Caco-2 (cell line): Measurements from ENCODE around the gene PPARG. TPM values are rescaled to one million over a fixed set of nuclear protein-coding genes. Genes with fewer than 3 reads are reported as not detected.

Experiments
- BruUV-seq: library from RNA; stranded (reverse); fragments of 400-500 nt; replicated peaks from 2 replicates; lab custom pipeline; 2021; lab: Mats Ljungman, UMichigan
- CTCF ChIA-PET: fragments of 300-600 bp; sonication (Branson Sonifier 250); formaldehyde crosslinking; loops from one replicate; lab custom pipeline; 2022; ENCODE audit warnings: antibody characterized with exemption; lab: Charles Lee
- POLR2A ChIA-PET: fragments of 300-600 bp; sonication (Branson Sonifier 250); formaldehyde crosslinking; loops from one replicate; lab custom pipeline; 2022; ENCODE audit warnings: antibody characterized with exemption; lab: Charles Lee
- DNase-seq, 2 experiments: peaks; one replicate each; pipeline versions ENCODE4 v3.0.0 to v3.0.0-alpha.2; 2020 to 2022
- H3K27me3 ChIP-seq: replicated peaks from 2 replicates; pipeline ENCODE4 v1.6.0; 2011; ENCODE audit warnings: low read length; ENCODE audit not compliant: control insufficient read depth, insufficient read depth
- H3K36me3 ChIP-seq: 2 replicates; pipeline ENCODE4 v1.5.1; 2011; ENCODE audit warnings: low read length; ENCODE audit not compliant: control insufficient read depth, insufficient read depth
- H3K4me1 ChIP-seq: fragments of 250-450 bp; sonication (Bioruptor Pico); 2 replicates; pipeline ENCODE4 v1.5.1; 2020; ENCODE audit warnings: mild to moderate bottlenecking
- H3K4me3 ChIP-seq: 2 replicates; pipeline ENCODE4 v1.5.1; 2011; ENCODE audit warnings: low read depth, mild to moderate bottlenecking, control low read depth, low read length
- H3K9me3 ChIP-seq: fragments of 250-450 bp; sonication (Bioruptor Pico); 2 replicates; pipeline ENCODE4 v1.5.1; 2020; ENCODE audit warnings: mild to moderate bottlenecking, moderate library complexity
- H3K27ac Mint-ChIP-seq: one replicate; pipeline ENCODE4 v1.8.0; 2022; ENCODE audit warnings: mixed read lengths; ENCODE audit not compliant: unreplicated experiment
- H3K27me3 Mint-ChIP-seq: one replicate; pipeline ENCODE4 v1.8.0; 2022; ENCODE audit warnings: mixed read lengths; ENCODE audit not compliant: insufficient read depth, unreplicated experiment
- H3K36me3 Mint-ChIP-seq: one replicate; pipeline ENCODE4 v1.8.0; 2022; ENCODE audit warnings: mild to moderate bottlenecking, mixed read lengths; ENCODE audit not compliant: insufficient read depth, unreplicated experiment
- H3K4me1 Mint-ChIP-seq: one replicate; pipeline ENCODE4 v1.8.0; 2022; ENCODE audit warnings: low read depth, mixed read lengths; ENCODE audit not compliant: unreplicated experiment
- H3K4me3 Mint-ChIP-seq: one replicate; pipeline ENCODE4 v1.8.0; 2022; ENCODE audit warnings: mild to moderate bottlenecking, moderate library complexity, mixed read lengths; ENCODE audit not compliant: unreplicated experiment
- H3K9me3 Mint-ChIP-seq: one replicate; pipeline ENCODE4 v1.8.0; 2022; ENCODE audit warnings: mixed read lengths; ENCODE audit not compliant: unreplicated experiment
- intact Hi-C: fragments of 100-400 bp; cut with micrococcal nuclease; formaldehyde crosslinking; loops from one replicate; pipeline ENCODE4 v1.10.0; 2022; ENCODE audit not compliant: unreplicated experiment
- total RNA-seq: library from RNA; stranded (reverse); gene quantifications from 2 replicates; pipeline ENCODE4 v1.2.3, GENCODE V29; 2022
- TF ChIP-seq, protein P1 (sequence below), 2 experiments: fragments of 200-600 bp in 1 of 2; IDR thresholded peaks; 1 replicate in 1 of 2; 2 replicates in 1 of 2; pipeline versions ENCODE4 v1.5.1 to v1.8.0; 2011 to 2022; ENCODE audit warnings: antibody characterized with exemption in 1 of 2, control low read depth in 1 of 2, inconsistent platforms in 1 of 2, low read depth in 1 of 2, low read length in 1 of 2, mild to moderate bottlenecking in 1 of 2, moderate library complexity in 1 of 2; ENCODE audit not compliant: insufficient read depth in 1 of 2, severe bottlenecking in 1 of 2, unreplicated experiment in 1 of 2

Gene PPARG
- total RNA-seq, 1 experiment from 2014 or later: 15.6 TPM

DNA sequence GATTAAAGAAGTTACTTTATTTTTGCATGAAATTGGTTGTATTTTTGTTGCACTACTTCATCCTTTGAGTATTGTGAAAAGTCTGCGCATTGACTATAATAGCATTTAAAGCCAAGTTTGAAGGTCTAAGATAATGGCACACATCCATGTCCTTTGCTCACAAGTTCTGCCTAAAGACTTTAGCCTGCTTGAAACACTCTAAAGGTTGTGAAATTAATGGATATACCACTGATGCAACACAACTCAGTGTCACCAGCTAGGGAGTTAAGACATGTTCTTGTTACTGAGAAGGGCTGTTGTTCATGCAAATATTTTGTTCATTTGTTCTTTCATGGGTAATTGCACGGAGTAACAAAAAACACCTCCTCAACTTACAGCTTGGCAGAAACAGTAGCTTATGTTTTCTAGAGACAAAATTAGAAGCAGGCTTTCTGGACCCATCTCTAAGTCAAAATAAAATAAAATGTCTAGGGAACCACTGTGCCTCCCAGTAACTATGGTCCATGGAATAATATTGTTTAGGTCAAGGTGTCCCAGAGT, 83.9 kb downstream of the PPARG start:
- no peak overlapping the region for H3K27ac Mint-ChIP-seq
- Histone ChIP-seq H3K36me3 (no peaks in the 10 kb centered on the region), H3K9me3 (no peaks in the 10 kb centered on the region), H3K4me3 (no peak overlapping the region), H3K27me3 (no peaks in the 10 kb centered on the region), H3K4me1 (0 out of 2 replicates have a peak, but pooled peaks cover 4% of the 10 kb centered on the region)
- H3K4me3 Mint-ChIP-seq: no peak overlapping the region
- TF ChIP-seq, protein P1, sequence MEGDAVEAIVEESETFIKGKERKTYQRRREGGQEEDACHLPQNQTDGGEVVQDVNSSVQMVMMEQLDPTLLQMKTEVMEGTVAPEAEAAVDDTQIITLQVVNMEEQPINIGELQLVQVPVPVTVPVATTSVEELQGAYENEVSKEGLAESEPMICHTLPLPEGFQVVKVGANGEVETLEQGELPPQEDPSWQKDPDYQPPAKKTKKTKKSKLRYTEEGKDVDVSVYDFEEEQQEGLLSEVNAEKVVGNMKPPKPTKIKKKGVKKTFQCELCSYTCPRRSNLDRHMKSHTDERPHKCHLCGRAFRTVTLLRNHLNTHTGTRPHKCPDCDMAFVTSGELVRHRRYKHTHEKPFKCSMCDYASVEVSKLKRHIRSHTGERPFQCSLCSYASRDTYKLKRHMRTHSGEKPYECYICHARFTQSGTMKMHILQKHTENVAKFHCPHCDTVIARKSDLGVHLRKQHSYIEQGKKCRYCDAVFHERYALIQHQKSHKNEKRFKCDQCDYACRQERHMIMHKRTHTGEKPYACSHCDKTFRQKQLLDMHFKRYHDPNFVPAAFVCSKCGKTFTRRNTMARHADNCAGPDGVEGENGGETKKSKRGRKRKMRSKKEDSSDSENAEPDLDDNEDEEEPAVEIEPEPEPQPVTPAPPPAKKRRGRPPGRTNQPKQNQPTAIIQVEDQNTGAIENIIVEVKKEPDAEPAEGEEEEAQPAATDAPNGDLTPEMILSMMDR (IDR thresholded peaks at IDR 0.05; ENCODE audit: insufficient read depth in 1 of 2, low read depth in 1 of 2, low read length in 1 of 2, severe bottlenecking in 1 of 2, unreplicated experiment in 1 of 2): no peak
- H3K4me1 Mint-ChIP-seq: peaks cover 17% of the 10 kb centered on the region
- ChIA-PET POLR2A (no interaction called here), CTCF (no interaction called here)
- intact Hi-C loops: no loop called here
- no peaks in the 10 kb centered on the region for H3K9me3 Mint-ChIP-seq
- DNase-seq: no peak
- no peaks in the 10 kb centered on the region for H3K27me3 Mint-ChIP-seq
- peaks cover 5% of the 10 kb centered on the region for H3K36me3 Mint-ChIP-seq
- no TSS peak for BruUV-seq

DNA sequence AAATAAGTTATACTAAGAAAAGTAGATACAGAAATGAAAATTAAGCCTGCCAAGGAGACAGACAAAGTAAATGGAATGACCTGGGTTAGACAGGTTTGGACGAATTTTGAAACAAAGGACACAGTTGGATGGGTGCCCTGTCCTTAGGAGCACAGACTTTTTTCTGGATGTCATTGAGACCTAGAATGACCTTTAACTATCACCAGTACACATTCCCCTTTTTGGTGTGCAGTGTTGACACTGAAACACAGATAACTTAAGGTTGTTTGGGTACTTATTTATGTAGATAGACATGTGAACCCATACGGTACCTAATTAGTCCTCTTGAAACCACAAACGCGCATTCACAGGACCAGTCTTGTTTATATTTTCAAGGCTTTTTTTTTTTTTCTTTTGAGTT, 86.7 kb downstream of the PPARG start:
- TF ChIP-seq, protein P1 (IDR thresholded peaks at IDR 0.05; ENCODE audit: insufficient read depth in 1 of 2, low read depth in 1 of 2, low read length in 1 of 2, severe bottlenecking in 1 of 2, unreplicated experiment in 1 of 2): no peak
- H3K27me3 ChIP-seq: no peaks in the 10 kb centered on the region
- Mint-ChIP-seq H3K9me3 (no peaks in the 10 kb centered on the region), H3K36me3 (no peaks in the 10 kb centered on the region), H3K27ac (no peak overlapping the region), H3K4me3 (no peak overlapping the region), H3K4me1 (peaks cover 6% of the 10 kb centered on the region), H3K27me3 (no peaks in the 10 kb centered on the region)
- no TSS peak for BruUV-seq
- H3K36me3 ChIP-seq: no peaks in the 10 kb centered on the region
- H3K4me3 ChIP-seq: no peak overlapping the region
- ChIA-PET POLR2A (no interaction called here), CTCF (no interaction called here)
- no peaks in the 10 kb centered on the region for H3K9me3 ChIP-seq
- intact Hi-C loops: no loop called here
- H3K4me1 ChIP-seq: no peaks in the 10 kb centered on the region
- no peak for DNase-seq

DNA sequence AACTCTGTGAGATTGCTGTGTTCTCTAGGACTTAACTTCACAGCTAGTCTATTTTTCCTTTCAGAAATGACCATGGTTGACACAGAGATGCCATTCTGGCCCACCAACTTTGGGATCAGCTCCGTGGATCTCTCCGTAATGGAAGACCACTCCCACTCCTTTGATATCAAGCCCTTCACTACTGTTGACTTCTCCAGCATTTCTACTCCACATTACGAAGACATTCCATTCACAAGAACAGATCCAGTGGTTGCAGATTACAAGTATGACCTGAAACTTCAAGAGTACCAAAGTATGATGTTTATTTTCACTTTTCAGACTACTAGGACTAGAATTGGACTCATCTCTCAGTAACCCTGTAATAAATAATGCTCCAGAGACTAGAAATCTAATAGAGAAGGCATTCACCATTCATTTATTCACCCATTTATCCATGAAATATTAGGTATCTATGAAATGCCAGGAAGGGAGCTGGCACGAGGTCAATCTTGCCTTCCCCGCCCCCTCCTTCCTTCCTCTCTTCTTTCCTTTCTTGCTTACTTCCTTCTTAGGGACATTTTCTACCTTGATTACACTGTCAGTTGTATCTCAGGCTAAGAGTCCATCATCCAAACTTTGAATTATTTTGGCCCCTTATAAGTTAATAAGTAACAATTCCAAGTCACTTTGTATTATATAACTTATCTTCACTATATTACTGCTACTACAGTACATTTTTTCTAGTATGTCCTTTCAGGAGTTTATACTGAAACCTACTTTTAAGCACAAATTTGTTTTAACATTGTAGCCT, 91.0 kb downstream of the PPARG start:
- peaks cover 5% of the 10 kb centered on the region; the same call in 1 of the 2 replicates for H3K4me1 ChIP-seq
- no peaks in the 10 kb centered on the region; the same call in 1 of the 2 replicates for H3K36me3 ChIP-seq
- H3K27me3 ChIP-seq: no peaks in the 10 kb centered on the region
- Mint-ChIP-seq H3K27ac (no peak overlapping the region), H3K4me1 (peaks cover 4% of the 10 kb centered on the region), H3K27me3 (no peaks in the 10 kb centered on the region), H3K4me3 (no peak overlapping the region), H3K9me3 (no peaks in the 10 kb centered on the region), H3K36me3 (peaks cover 6% of the 10 kb centered on the region)
- intact Hi-C loops: no loop called here
- DNase-seq: no peak
- POLR2A ChIA-PET: no interaction called here
- H3K9me3 ChIP-seq: no peaks in the 10 kb centered on the region
- no TSS peak for BruUV-seq
- CTCF ChIA-PET: interaction anchor here (0.5 kb wide), 1 partner anchor 91 kb away, joined by 4 read pairs; no protein-coding TSS in a partner anchor
- TF ChIP-seq, protein P1 (IDR thresholded peaks at IDR 0.05; ENCODE audit: insufficient read depth in 1 of 2, low read depth in 1 of 2, low read length in 1 of 2, severe bottlenecking in 1 of 2, unreplicated experiment in 1 of 2): no peak
- H3K4me3 ChIP-seq: no peak overlapping the region
